NT2/D1 (cell line): Measurements from ENCODE around the gene ATPAF1.

ENCODE experiments used
- YY1 ChIP-seq: IDR thresholded peaks from 2 replicates; pipeline ENCODE4 v1.6.1; 2011; ENCODE audit not compliant: insufficient read length, insufficient read depth
- ZNF274 ChIP-seq: IDR thresholded peaks from 2 replicates; pipeline ENCODE4 v1.6.1; 2011; ENCODE audit warnings: mild to moderate bottlenecking, low read depth, low read length

DNA sequence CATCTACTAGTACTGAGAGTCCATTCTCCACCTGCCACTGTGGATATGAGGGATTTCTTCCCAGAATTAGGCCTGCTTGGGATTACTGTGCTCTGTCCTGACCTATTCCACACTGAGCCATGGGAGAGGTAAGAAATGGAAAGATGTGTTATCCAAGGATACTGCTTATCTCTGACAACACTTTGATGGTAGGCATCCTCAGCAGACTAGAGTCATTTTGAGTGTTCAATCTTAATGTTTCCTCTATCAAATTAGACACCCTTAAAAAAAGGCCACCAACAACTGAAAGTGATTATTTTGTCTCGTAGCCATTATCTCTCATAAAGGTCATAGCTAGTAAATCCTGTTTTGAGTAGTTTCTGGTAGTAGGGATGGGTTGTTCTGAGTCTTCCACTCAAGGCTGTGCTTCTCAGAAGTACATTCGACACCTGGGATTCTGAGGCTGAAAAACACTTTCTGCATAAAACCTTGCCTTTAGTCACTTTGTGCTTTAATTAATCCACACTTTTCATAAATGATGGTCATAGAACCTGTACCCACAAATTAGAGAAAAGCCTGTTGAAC is 8.8 kb downstream of the ATPAF1 start:
- no peak for TF ChIP-seq ZNF274
- TF ChIP-seq YY1, result no peak
